Bronchial epithelial cell (primary cell): ENCODE results near the gene BANK1. TPM values are rescaled to one million over a fixed set of nuclear protein-coding genes. Genes with fewer than 3 reads are reported as not detected.
A peak's percentile ranks its signal among the peaks of the same experiment; 100 is the strongest.

Source experiments
- DNase-seq: peaks from one replicate; pipeline ENCODE4 v3.0.0-alpha.2; 2010; ENCODE audit warnings: low read depth
- FAIRE-seq: peaks from 2 replicates; lab custom pipeline; 2011; peaks lifted over from hg19 to GRCh38; lab: Jason Lieb, UNC
- H3K27me3 ChIP-seq: 2 replicates; pipeline ENCODE4 v1.5.1; 2011; ENCODE audit warnings: low read length; ENCODE audit not compliant: control insufficient read depth, insufficient read depth
- H3K36me3 ChIP-seq: 2 replicates; pipeline ENCODE4 v1.5.1; 2011; ENCODE audit warnings: low read length; ENCODE audit not compliant: control insufficient read depth, insufficient read depth
- H3K4me3 ChIP-seq: 2 replicates; pipeline ENCODE4 v1.5.1; 2011; ENCODE audit warnings: mild to moderate bottlenecking, low read depth, low read length, control low read depth
- CTCF ChIP-seq: IDR thresholded peaks from 2 replicates; pipeline ENCODE4 v1.5.1; 2011; ENCODE audit warnings: mild to moderate bottlenecking, moderate library complexity, low read length, control low read depth, inconsistent platforms; ENCODE audit not compliant: insufficient read depth, severe bottlenecking
- total RNA-seq: library from RNA; depleted of rRNA; stranded (reverse); fragments of >200 nt; gene quantifications from 2 replicates; pipeline ENCODE4 v1.2.1, GENCODE V29; 2014

BANK1 gene
- total RNA-seq, 1 donor from 2014 or later: 0.26 TPM

- no peaks in the 10 kb centered on the region for H3K36me3 ChIP-seq
- DNase-seq (no peak), FAIRE-seq (no peak)
- TF ChIP-seq CTCF: no peak
- H3K27me3 ChIP-seq: no peaks in the 10 kb centered on the region
- no peak overlapping the region for H3K4me3 ChIP-seq
These were observed 169.9 kb downstream of the BANK1 start for GRCh38 chr4:101960431-101960830.

DNA sequence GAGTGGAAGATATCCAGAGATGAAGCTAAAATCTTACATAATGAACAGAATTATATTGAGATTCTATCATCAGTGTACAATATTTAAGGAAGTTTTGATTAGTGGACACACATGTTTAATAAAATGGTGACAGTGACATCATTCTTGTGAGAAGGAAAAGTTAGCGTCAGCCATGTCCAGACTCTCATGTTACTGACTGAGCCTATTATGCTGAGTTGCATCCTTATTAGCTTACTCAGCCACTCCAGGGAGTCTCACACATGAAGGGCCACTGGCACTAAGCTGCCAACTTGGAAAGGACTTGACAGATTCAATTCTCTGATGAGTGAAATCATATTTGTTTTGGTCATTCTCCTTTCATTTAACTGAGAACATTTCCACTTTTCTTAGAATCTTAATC is 170.6 kb downstream of the BANK1 start:
- FAIRE-seq: no peak

GRCh38 chr4:101967697-101968346 is 177.3 kb downstream of the BANK1 start:
- DNase-seq (peak; percentile 56), FAIRE-seq (no peak)
- no peaks in the 10 kb centered on the region for H3K27me3 ChIP-seq
- no peak overlapping the region for H3K4me3 ChIP-seq
- TF ChIP-seq CTCF: no peak
- no peaks in the 10 kb centered on the region for H3K36me3 ChIP-seq

More for the DNA sequence above, 170.6 kb downstream of the BANK1 start:
- H3K27me3 ChIP-seq: no peaks in the 10 kb centered on the region
- no peaks in the 10 kb centered on the region for H3K36me3 ChIP-seq
- TF ChIP-seq CTCF: no peak
- DNase-seq: peak; percentile 60
- H3K4me3 ChIP-seq: no peak overlapping the region

- Histone ChIP-seq H3K4me3 (no peak overlapping the region), H3K36me3 (no peaks in the 10 kb centered on the region), H3K27me3 (no peaks in the 10 kb centered on the region)
- TF ChIP-seq CTCF: no peak
- FAIRE-seq (no peak), DNase-seq (no peak)
These were observed 177.8 kb downstream of the BANK1 start for GRCh38 chr4:101968364-101968763.

DNA sequence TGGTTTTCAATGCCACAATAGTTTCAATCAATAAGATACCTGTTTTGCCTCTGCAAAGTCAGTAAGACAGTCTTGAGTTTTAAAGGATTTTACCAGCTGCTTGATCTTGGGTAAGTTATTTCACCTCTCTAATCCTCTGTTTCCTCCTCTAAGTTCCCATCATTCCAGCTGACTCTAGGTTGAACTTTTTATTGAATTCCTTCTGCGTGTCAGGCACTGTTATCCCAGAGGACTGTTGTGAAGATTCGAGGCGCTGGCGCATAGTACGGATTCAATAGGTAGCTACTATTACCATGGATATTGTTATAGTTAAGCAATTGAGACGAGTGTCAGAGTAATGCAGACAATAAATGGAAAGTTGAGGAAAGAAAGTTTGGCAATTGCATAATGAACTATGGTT is 179.4 kb downstream of the BANK1 start:
- no peaks in the 10 kb centered on the region for H3K36me3 ChIP-seq
- TF ChIP-seq CTCF: no peak
- FAIRE-seq (no peak), DNase-seq (no peak)
- no peaks in the 10 kb centered on the region for H3K27me3 ChIP-seq
- no peak overlapping the region for H3K4me3 ChIP-seq
